ENCODE results near the gene LY86.

- TF ChIP-seq TARDBP (IDR thresholded peaks at IDR 0.05): no peak
- no peak for TF ChIP-seq SP1 (IDR thresholded peaks at IDR 0.05)
- no peak for TF ChIP-seq HDGF (IDR thresholded peaks at IDR 0.05; ENCODE audit: borderline replicate concordance)
- no peak for TF ChIP-seq CTBP1 (IDR thresholded peaks at IDR 0.05; ENCODE audit: borderline replicate concordance)
- TF ChIP-seq ELF4 (IDR thresholded peaks at IDR 0.05): no peak
- TF ChIP-seq NFRKB (IDR thresholded peaks at IDR 0.05): no peak
- no peak for TF ChIP-seq FOXK2 (IDR thresholded peaks at IDR 0.05)
Observed at GRCh38 chr6:6587696-6588063, 840 bp upstream of the LY86 start.

Data from HEK293T (cell line).